KOPT-K1 (cell line): Measurements from ENCODE around the gene ERAP2.

ENCODE experiments used
- H3K27ac ChIP-seq: fragments of 200-600 bp; sonication (generic); 2 replicates; pipeline ENCODE4 v1.5.1; 2016; ENCODE audit warnings: antibody characterized with exemption, mild to moderate bottlenecking, low read depth, low read length; ENCODE audit not compliant: poor library complexity, severe bottlenecking
- H3K36me3 ChIP-seq: fragments of 200-600 bp; sonication (generic); 2 replicates; pipeline ENCODE4 v1.5.1; 2017; ENCODE audit warnings: antibody characterized with exemption, mild to moderate bottlenecking, low read length, moderate library complexity; ENCODE audit not compliant: insufficient read depth
- H3K9me3 ChIP-seq: fragments of 200-600 bp; sonication (generic); 2 replicates; pipeline ENCODE4 v1.5.1; 2017; ENCODE audit warnings: antibody characterized with exemption, low read length, mild to moderate bottlenecking; ENCODE audit not compliant: insufficient read depth, poor library complexity, severe bottlenecking

Gene ERAP2

GRCh38 chr5:96968614-96969013, 92.3 kb downstream of the ERAP2 start:
- Histone ChIP-seq H3K27ac (no peak overlapping the region), H3K9me3 (no peaks in the 10 kb centered on the region), H3K36me3 (0 out of 2 replicates have a peak, but pooled peaks cover 7% of the 10 kb centered on the region)
